Measurements from ENCODE around the gene NPR2.

NPR2 gene

GRCh38 chr9:35774907-35775635, 16.3 kb upstream of the NPR2 start:
- H3K27ac Mint-ChIP-seq = no peak overlapping the region
- no peak for DNase-seq (ENCODE audit: low spot score)

GRCh38 chr9:35776018-35776417, 15.4 kb upstream of the NPR2 start:
- no peak overlapping the region for H3K4me3 Mint-ChIP-seq
- H3K27me3 Mint-ChIP-seq (ENCODE audit: low read depth) = no peaks in the 10 kb centered on the region

More at GRCh38 chr9:35774907-35775635, 16.3 kb upstream of the NPR2 start:
- Mint-ChIP-seq H3K9me3 (no peaks in the 10 kb centered on the region), H3K36me3 (ENCODE audit: low read depth) (peaks cover 2% of the 10 kb centered on the region), H3K4me1 (ENCODE audit: low read depth) (no peaks in the 10 kb centered on the region), H3K27me3 (ENCODE audit: low read depth) (no peaks in the 10 kb centered on the region), H3K4me3 (no peak overlapping the region)

GRCh38 chr9:35778496-35778895, 12.9 kb upstream of the NPR2 start:
- Mint-ChIP-seq H3K27me3 (ENCODE audit: low read depth) (no peaks in the 10 kb centered on the region), H3K9me3 (no peaks in the 10 kb centered on the region), H3K4me3 (no peak overlapping the region), H3K4me1 (ENCODE audit: low read depth) (no peaks in the 10 kb centered on the region), H3K27ac (no peak overlapping the region), H3K36me3 (ENCODE audit: low read depth) (peaks cover 10% of the 10 kb centered on the region)
- DNase-seq (ENCODE audit: low spot score) = no peak

More at GRCh38 chr9:35776018-35776417, 15.4 kb upstream of the NPR2 start:
- Mint-ChIP-seq H3K4me1 (ENCODE audit: low read depth) (no peaks in the 10 kb centered on the region), H3K9me3 (no peaks in the 10 kb centered on the region), H3K36me3 (ENCODE audit: low read depth) (peaks cover 7% of the 10 kb centered on the region), H3K27ac (no peak overlapping the region)
- DNase-seq (ENCODE audit: low spot score) = no peak

GRCh38 chr9:35781066-35781465, 10.3 kb upstream of the NPR2 start:
- Mint-ChIP-seq H3K36me3 (ENCODE audit: low read depth) (peaks cover 21% of the 10 kb centered on the region), H3K9me3 (no peaks in the 10 kb centered on the region), H3K27ac (no peak overlapping the region), H3K4me3 (no peak overlapping the region), H3K4me1 (ENCODE audit: low read depth) (no peaks in the 10 kb centered on the region), H3K27me3 (ENCODE audit: low read depth) (no peaks in the 10 kb centered on the region)
- DNase-seq (ENCODE audit: low spot score) = no peak

- no peaks in the 10 kb centered on the region for H3K4me1 Mint-ChIP-seq (ENCODE audit: low read depth)
- no peak for DNase-seq (ENCODE audit: low spot score)
- no peaks in the 10 kb centered on the region for H3K27me3 Mint-ChIP-seq (ENCODE audit: low read depth)
- no peak overlapping the region for H3K27ac Mint-ChIP-seq
- no peak overlapping the region for H3K4me3 Mint-ChIP-seq
- H3K9me3 Mint-ChIP-seq = no peaks in the 10 kb centered on the region
- H3K36me3 Mint-ChIP-seq (ENCODE audit: low read depth) = peaks cover 26% of the 10 kb centered on the region
Observed at GRCh38 chr9:35783418-35783817, 8.0 kb upstream of the NPR2 start.

- peaks cover 11% of the 10 kb centered on the region for H3K4me1 Mint-ChIP-seq (ENCODE audit: low read depth)
- H3K9me3 Mint-ChIP-seq = no peaks in the 10 kb centered on the region
- peaks cover 13% of the 10 kb centered on the region for H3K36me3 Mint-ChIP-seq (ENCODE audit: low read depth)
- H3K27ac Mint-ChIP-seq = no peak overlapping the region
- H3K4me3 Mint-ChIP-seq = no peak overlapping the region
- no peaks in the 10 kb centered on the region for H3K27me3 Mint-ChIP-seq (ENCODE audit: low read depth)
- no peak for DNase-seq (ENCODE audit: low spot score)
Observed at GRCh38 chr9:35789541-35789940, 1.9 kb upstream of the NPR2 start.

DNA sequence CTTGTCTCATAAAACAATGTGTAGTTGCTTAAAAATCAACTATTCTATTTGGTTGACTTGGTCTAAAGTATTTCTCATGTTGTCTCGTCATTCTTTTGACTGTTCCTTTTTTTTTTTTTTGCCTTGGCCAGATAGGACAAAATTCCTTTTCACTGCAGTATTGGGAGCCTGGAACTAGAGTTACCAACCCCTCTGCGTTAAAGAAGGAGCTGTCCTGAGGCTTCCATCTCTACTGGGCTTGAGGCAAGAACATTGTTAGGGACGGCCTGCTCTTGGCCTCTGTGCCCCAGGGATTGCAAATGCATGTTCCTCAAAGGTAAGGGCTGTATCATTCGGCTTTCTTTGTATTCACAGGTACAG, 1.4 kb upstream of the NPR2 start:
- H3K9me3 Mint-ChIP-seq = no peaks in the 10 kb centered on the region
- H3K27me3 Mint-ChIP-seq (ENCODE audit: low read depth) = no peaks in the 10 kb centered on the region
- no peak overlapping the region for H3K27ac Mint-ChIP-seq
- H3K4me1 Mint-ChIP-seq (ENCODE audit: low read depth) = peaks cover 13% of the 10 kb centered on the region
- DNase-seq (ENCODE audit: low spot score) = no peak
- H3K36me3 Mint-ChIP-seq (ENCODE audit: low read depth) = peaks cover 13% of the 10 kb centered on the region
- no peak overlapping the region for H3K4me3 Mint-ChIP-seq

GRCh38 chr9:35790385-35791296, 750 bp upstream of the NPR2 start:
- DNase-seq (ENCODE audit: low spot score) = peak; percentile 31
- H3K9me3 Mint-ChIP-seq = no peaks in the 10 kb centered on the region
- peaks cover 13% of the 10 kb centered on the region for H3K36me3 Mint-ChIP-seq (ENCODE audit: low read depth)
- H3K27me3 Mint-ChIP-seq (ENCODE audit: low read depth) = no peaks in the 10 kb centered on the region
- peaks cover 16% of the 10 kb centered on the region for H3K4me1 Mint-ChIP-seq (ENCODE audit: low read depth)
- H3K4me3 Mint-ChIP-seq = no peak overlapping the region
- no peak overlapping the region for H3K27ac Mint-ChIP-seq

- Mint-ChIP-seq H3K27ac (no peak overlapping the region), H3K27me3 (ENCODE audit: low read depth) (no peaks in the 10 kb centered on the region), H3K4me1 (ENCODE audit: low read depth) (peaks cover 22% of the 10 kb centered on the region), H3K4me3 (no peak overlapping the region), H3K36me3 (ENCODE audit: low read depth) (peaks cover 7% of the 10 kb centered on the region), H3K9me3 (no peaks in the 10 kb centered on the region)
- no peak for DNase-seq (ENCODE audit: low spot score)
Observed at GRCh38 chr9:35792024-35792813, 828 bp downstream of the NPR2 start.

DNA sequence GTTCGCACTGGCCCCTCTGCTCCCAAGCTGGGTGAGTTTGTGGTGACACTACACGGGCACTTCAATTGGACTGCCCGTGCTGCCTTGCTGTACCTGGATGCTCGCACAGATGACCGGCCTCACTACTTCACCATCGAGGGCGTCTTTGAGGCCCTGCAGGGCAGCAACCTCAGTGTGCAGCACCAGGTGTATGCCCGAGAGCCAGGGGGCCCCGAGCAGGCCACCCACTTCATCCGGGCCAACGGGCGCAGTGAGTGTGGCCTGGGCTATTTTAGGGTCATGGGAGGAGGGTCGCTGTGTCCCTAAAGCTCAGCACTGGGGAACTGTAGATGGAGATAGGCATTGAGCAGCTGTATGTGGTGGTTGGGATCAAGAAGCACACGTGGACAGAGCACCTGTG, 1.4 kb downstream of the NPR2 start:
- no peaks in the 10 kb centered on the region for H3K27me3 Mint-ChIP-seq (ENCODE audit: low read depth)
- peaks cover 1% of the 10 kb centered on the region for H3K36me3 Mint-ChIP-seq (ENCODE audit: low read depth)
- H3K9me3 Mint-ChIP-seq = no peaks in the 10 kb centered on the region
- no peak for DNase-seq (ENCODE audit: low spot score)
- H3K4me1 Mint-ChIP-seq (ENCODE audit: low read depth) = peaks cover 25% of the 10 kb centered on the region
- no peak overlapping the region for H3K4me3 Mint-ChIP-seq
- peak overlapping the region; percentile 67 for H3K27ac Mint-ChIP-seq

- Mint-ChIP-seq H3K27ac (no peak overlapping the region), H3K4me3 (no peak overlapping the region), H3K36me3 (ENCODE audit: low read depth) (peaks cover 1% of the 10 kb centered on the region)
Observed at GRCh38 chr9:35793461-35793860, 2.1 kb downstream of the NPR2 start.

GRCh38 chr9:35795695-35796094, 4.3 kb downstream of the NPR2 start:
- Mint-ChIP-seq H3K4me1 (ENCODE audit: low read depth) (peaks cover 27% of the 10 kb centered on the region), H3K27me3 (ENCODE audit: low read depth) (no peaks in the 10 kb centered on the region), H3K36me3 (ENCODE audit: low read depth) (peaks cover 5% of the 10 kb centered on the region), H3K27ac (no peak overlapping the region), H3K4me3 (no peak overlapping the region), H3K9me3 (no peaks in the 10 kb centered on the region)
- DNase-seq (ENCODE audit: low spot score) = no peak

More at GRCh38 chr9:35793461-35793860, 2.1 kb downstream of the NPR2 start:
- no peaks in the 10 kb centered on the region for H3K9me3 Mint-ChIP-seq
- DNase-seq (ENCODE audit: low spot score) = no peak
- peaks cover 28% of the 10 kb centered on the region for H3K4me1 Mint-ChIP-seq (ENCODE audit: low read depth)
- no peaks in the 10 kb centered on the region for H3K27me3 Mint-ChIP-seq (ENCODE audit: low read depth)

DNA sequence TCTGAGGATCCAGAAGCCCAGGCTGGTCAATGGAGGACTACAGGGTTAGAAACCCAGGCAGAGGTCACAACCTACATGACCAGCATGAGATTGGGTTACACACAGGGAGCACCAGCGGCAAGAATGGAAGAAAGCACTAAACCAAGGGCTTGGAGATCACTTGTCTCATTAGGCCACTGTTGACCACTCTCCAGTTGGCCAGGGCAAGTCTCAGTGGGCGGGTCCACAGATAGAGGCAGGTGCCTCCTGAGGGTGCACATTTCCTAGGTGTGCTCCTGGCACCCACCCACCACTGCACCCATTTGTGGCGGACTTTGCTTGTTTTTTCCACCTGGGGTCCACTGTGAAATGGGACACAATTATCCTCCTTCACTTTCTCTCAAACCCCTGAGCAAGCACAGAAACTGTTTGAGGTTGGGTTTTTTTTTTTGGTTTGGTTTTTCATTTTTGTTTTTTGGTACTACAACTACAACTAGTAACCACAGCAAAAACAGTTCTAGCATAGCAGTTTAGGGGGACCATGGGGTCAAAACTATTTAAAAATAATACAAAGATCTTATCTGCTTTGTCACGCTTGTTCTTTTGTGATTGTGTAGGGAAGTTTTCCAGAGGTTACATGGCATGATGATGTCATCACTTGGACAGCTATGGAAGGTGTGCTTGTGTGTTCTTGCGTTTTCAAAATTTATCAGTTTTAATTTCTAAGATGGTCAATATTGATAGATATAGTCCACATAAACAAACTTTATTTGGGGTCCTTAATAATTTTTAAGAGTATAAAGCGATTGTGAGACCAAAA, 6.1 kb downstream of the NPR2 start:
- Mint-ChIP-seq H3K4me3 (no peak overlapping the region), H3K36me3 (ENCODE audit: low read depth) (peaks cover 10% of the 10 kb centered on the region)

More for the DNA sequence above, 6.1 kb downstream of the NPR2 start:
- peaks cover 27% of the 10 kb centered on the region for H3K4me1 Mint-ChIP-seq (ENCODE audit: low read depth)
- H3K27ac Mint-ChIP-seq = peak overlapping the region; percentile 44
- DNase-seq (ENCODE audit: low spot score) = no peak
- H3K9me3 Mint-ChIP-seq = no peaks in the 10 kb centered on the region
- no peaks in the 10 kb centered on the region for H3K27me3 Mint-ChIP-seq (ENCODE audit: low read depth)
